PC-9 (cell line): ENCODE results near the gene GALNT14.

Experiments
- EZH2 ChIP-seq: fragments of 200-600 bp; sonication (generic); IDR thresholded peaks from 2 replicates; pipeline ENCODE4 v1.8.0; 2017; ENCODE audit warnings: antibody characterized with exemption, low read depth
- TF ChIP-seq, protein P1 (sequence below): fragments of 200-600 bp; sonication (generic); conservative IDR thresholded peaks from 2 replicates; pipeline ENCODE4 v1.6.1; 2017; ENCODE audit warnings: mixed run types, antibody characterized with exemption, mild to moderate bottlenecking, moderate library complexity

DNA sequence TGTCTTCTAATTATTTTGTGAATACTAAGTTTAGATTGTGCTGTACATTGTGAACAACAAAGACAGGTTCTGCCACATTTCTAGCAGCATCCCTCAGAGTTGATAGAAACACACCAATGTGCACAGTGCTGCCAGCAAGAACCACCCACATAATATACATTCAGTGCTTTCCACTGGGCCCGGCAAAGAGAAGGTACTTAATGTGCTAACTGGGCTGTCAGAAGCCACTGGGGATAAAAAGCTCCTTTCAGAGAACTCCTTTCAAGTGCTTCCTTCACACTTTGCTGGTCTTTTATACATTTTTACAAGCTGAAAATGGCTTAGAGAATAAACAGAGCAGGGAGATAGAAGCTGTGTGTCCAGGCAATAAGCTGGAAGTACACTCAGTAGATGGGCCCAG lies 273.0 kb downstream of the GALNT14 start:
- TF ChIP-seq, protein P1, sequence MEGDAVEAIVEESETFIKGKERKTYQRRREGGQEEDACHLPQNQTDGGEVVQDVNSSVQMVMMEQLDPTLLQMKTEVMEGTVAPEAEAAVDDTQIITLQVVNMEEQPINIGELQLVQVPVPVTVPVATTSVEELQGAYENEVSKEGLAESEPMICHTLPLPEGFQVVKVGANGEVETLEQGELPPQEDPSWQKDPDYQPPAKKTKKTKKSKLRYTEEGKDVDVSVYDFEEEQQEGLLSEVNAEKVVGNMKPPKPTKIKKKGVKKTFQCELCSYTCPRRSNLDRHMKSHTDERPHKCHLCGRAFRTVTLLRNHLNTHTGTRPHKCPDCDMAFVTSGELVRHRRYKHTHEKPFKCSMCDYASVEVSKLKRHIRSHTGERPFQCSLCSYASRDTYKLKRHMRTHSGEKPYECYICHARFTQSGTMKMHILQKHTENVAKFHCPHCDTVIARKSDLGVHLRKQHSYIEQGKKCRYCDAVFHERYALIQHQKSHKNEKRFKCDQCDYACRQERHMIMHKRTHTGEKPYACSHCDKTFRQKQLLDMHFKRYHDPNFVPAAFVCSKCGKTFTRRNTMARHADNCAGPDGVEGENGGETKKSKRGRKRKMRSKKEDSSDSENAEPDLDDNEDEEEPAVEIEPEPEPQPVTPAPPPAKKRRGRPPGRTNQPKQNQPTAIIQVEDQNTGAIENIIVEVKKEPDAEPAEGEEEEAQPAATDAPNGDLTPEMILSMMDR: no peak
- no peak for TF ChIP-seq EZH2
